NCI-H2107 (cell line): ENCODE data around the gene TMEM232.
"Not testable (repeated sequence)": the region's sequence is repeated elsewhere in the genome, so short reads cannot be mapped to it uniquely, and the experiment has no call there.

ENCODE experiments used
- DNase-seq: peaks from one replicate; lab custom pipeline; 2025; lab: John Stamatoyannopoulos, UW

The TMEM232 gene

GRCh38 chr5:110726249-110727024 is at the start of gene TMEM232:
TMEM232 (minus strand) TSS chr5:110726671; CDS start chr5:110667352, 59,319 bp downstream.
- DNase-seq = peak; percentile 38

- no peak for DNase-seq
Measured at GRCh38 chr5:110770286-110770685, 43.8 kb upstream of the TMEM232 start.

- DNase-seq = no peak
Measured at GRCh38 chr5:110769000-110769681, 42.7 kb upstream of the TMEM232 start.

GRCh38 chr5:110768138-110768860 is 41.8 kb upstream of the TMEM232 start:
- DNase-seq = no peak

- DNase-seq = no peak
Measured at GRCh38 chr5:110760158-110760557, 33.7 kb upstream of the TMEM232 start.

DNA sequence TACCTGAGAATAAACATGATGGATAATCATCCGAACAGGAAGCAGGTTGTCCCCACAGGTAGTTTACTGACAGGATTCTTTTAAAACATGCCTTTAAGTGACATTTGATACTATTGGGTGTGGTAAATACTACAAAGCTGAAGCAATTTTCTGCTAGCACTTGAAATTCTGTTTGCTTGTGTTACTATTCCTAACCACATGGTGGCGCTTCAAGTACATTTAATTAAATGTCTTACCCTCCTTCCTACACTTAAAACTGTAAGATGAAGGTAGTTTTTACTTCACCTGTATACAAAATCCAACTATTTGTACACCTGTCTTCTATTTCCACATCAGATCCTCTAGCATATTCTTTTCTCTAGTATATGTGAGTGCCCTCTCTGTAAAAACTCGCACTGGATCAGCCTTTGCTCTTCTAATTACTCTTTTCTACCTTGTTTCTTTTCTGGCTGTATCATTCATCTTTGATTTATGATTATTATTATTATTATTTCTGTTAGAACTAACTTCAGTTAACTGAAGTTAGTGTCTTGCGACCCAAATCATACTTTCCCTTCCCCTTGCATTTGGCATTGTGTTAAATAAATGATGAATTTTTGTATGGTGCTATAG is 30.8 kb upstream of the TMEM232 start:
- DNase-seq = no peak

DNA sequence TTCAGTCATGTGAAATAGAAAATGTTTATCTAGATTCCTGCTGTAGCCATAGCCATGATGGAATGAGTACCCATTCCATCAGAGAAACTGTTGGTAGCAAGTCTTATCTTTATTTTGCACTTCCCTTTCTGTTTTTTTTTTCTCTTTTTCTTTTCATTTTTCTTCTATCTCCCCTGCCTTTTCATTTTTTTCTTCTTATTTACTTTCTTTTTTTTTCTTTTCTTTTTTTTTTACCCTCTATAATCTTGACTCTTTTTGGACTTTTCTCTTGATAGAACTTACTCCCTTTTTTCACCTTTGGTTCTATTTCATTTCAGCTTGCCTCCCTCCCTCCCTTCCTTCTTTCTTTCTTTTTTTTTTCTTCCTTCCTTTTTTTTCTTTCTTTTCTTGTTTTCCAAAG is 27.7 kb upstream of the TMEM232 start:
- DNase-seq = no peak

GRCh38 chr5:110753600-110753999 is 27.1 kb upstream of the TMEM232 start:
- DNase-seq = no peak

GRCh38 chr5:110752953-110753352 is 26.5 kb upstream of the TMEM232 start:
- DNase-seq = no peak

DNA sequence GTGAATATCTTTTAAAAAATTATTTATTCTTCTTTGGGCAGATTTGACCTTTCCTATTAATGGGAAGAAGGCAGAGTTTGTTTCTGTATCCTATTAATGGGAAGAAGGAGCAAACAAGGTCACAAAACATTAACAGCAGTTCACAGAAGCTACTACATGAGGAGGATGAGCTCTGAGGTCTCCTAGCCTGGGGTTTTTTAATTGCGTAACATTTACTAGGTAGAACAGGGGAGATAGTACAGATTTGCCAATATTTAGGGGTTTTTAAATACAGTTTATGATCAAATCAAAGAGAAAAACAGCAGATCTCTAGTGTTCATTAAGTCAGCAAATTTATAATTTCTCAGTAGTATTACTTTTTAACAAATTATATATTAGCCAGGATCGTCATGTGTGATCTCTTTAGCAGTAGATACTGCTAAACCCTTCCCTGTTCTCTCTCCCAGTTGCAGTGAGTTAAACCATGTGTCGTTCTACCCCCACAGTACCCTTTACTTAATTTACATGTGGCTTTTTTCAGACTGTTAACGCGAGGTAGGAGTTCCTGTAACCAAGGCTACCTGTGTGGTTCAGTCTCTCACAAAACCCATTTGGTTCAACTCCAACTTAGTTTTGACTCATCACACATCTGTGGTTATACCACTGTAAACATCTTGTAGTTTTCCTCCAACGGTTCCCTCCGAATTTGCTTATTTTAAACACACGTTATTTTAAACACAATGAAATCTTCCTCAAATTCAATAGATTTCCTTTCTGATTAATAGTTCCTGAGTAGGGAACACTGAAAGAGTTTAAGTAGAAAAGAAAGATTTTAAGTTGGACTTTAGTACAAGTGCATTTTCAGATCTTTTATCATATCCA is 25.7 kb upstream of the TMEM232 start:
- DNase-seq = no peak

GRCh38 chr5:110738812-110739651 is 12.6 kb upstream of the TMEM232 start, which contains the start of gene SLC25A46:
SLC25A46 (plus strand) TSS chr5:110739007; CDS start chr5:110739120, 113 bp downstream.
- DNase-seq = peak; percentile 64

GRCh38 chr5:110738503-110738811 is 12.0 kb upstream of the TMEM232 start:
- no peak for DNase-seq

- no peak for DNase-seq
Measured at GRCh38 chr5:110736753-110737152, 10.3 kb upstream of the TMEM232 start.

DNA sequence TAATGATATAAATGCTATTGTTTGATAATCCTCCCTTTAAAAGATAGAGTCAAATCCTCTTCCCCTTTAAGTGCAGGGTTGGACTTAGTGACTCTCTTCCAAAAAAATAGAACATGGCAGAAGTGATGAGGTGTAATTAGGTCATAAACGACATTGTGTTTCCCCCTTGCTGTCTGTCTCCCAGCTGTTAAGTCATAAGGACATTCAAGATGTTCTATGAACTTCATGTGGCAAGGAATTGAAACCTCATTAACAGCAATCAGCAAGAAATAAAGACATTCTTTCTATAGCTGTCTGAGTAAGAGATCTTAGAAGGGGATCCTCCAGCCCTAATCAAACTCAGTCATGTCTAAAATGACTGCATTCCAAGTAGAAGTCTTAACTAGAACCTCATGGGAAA is 9.1 kb upstream of the TMEM232 start:
- no peak for DNase-seq

- no peak for DNase-seq
Measured at GRCh38 chr5:110734101-110734500, 7.6 kb upstream of the TMEM232 start.

DNA sequence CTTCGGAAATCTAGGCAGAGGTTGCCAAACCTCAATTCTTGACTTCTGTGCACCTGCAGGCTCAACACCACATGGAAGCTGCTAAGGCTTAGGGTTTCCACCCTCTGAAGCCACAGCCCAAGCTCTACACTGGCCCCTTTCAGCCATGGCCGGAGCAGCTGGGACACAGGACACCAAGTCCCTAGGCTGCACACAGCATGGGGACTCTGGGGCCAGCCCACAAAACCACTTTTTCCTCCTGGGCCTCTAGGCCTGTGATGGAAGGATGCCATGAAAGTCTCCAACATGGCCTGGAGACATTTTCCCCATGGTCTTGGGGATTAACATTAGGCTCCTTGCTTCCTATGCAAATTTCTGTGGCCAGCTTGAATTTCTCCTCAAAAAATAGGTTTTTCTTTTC is 5.0 kb upstream of the TMEM232 start:
- DNase-seq = not testable (repeated sequence)

DNA sequence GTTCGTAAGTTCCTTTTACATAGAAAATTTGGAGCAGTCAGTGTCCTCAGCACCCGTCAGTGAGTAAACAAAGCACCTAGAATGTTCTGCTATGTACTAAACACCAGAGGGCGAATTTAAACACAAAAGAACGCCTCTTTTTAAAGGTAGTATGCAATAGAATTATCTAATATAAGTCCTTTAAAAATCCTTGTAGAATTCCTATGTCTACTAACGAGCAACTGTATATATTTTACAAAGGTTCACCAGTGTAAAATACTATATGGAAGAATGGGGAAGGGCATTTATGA is 499 bp upstream of the TMEM232 start:
- DNase-seq = peak; percentile 0

DNA sequence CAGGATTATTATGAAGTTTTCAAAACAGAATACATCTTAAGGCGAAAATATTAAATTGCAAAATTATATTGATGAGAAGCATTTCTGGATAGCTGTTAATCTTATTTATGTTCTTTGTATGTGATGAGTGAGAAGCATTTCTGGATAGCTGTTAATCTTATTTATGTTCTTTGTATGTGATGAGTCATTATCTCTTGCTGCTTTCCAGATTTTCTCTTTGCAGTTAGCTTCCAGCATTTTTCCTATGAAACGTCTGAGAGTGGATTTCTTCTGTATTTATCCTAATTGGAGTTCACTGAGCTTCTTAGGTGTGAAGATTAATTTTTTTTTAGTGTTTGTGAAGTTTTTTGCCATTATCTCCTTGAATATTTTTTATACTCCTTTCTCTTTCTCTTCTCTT is 8.2 kb downstream of the TMEM232 start:
- no peak for DNase-seq

- DNase-seq = no peak
Measured at GRCh38 chr5:110716247-110717245, 9.9 kb downstream of the TMEM232 start.
